Lung (tissue), 12 donors: ENCODE results near the gene RACGAP1. TPM values are rescaled to one million over a fixed set of nuclear protein-coding genes. Genes with fewer than 3 reads are reported as not detected.

Source experiments
- ATAC-seq: fragments of 200-7000 bp; cut with Tn5 transposase; one replicate; pipeline ENCODE4 v1.9.1; 2020; ENCODE audit warnings: moderate number of reproducible peaks; ENCODE audit not compliant: insufficient read depth, low FRiP score
- DNase-seq, 3 donors: peaks; one replicate each; pipeline ENCODE4 v3.0.0-alpha.2; 2013 to 2017
- H3K27ac ChIP-seq, 2 donors: one replicate each; pipeline ENCODE4 v1.5.1; 2013; ENCODE audit warnings: mild to moderate bottlenecking in 2 of 2, moderate library complexity in 2 of 2, control low read depth in 1 of 2, inconsistent platforms in 1 of 2, low read depth in 1 of 2, low read length in 1 of 2
- H3K27me3 ChIP-seq, 3 donors: one replicate each; pipeline ENCODE4 v1.5.1; 2013; ENCODE audit warnings: low read length in 2 of 3; ENCODE audit not compliant: control insufficient read depth in 3 of 3, insufficient read depth in 3 of 3
- H3K36me3 ChIP-seq, 4 donors: one replicate each; pipeline ENCODE4 v1.5.1; 2013; ENCODE audit warnings: low read length in 4 of 4, mild to moderate bottlenecking in 1 of 4, moderate library complexity in 1 of 4; ENCODE audit not compliant: control insufficient read depth in 4 of 4, insufficient read depth in 4 of 4
- H3K4me1 ChIP-seq, 5 donors: one replicate each; pipeline ENCODE4 v1.5.1; 2013; ENCODE audit warnings: low read length in 5 of 5, mild to moderate bottlenecking in 2 of 5, moderate library complexity in 1 of 5; ENCODE audit not compliant: control insufficient read depth in 5 of 5, insufficient read depth in 5 of 5
- H3K4me3 ChIP-seq: one replicate; pipeline ENCODE4 v1.5.1; 2013; ENCODE audit warnings: mild to moderate bottlenecking, control low read depth, moderate library complexity
- H3K9ac ChIP-seq, 2 donors: one replicate each; pipeline ENCODE4 v1.5.1; 2013; ENCODE audit warnings: low read length in 2 of 2, control low read depth in 1 of 2; ENCODE audit not compliant: insufficient read depth in 1 of 2
- H3K9me3 ChIP-seq, 4 donors: one replicate each; pipeline ENCODE4 v1.5.1; 2013; ENCODE audit warnings: low read length in 3 of 4, mild to moderate bottlenecking in 1 of 4, moderate library complexity in 1 of 4; ENCODE audit not compliant: control insufficient read depth in 4 of 4, insufficient read depth in 3 of 4
- CTCF ChIP-seq: IDR thresholded peaks from 2 replicates; pipeline ENCODE4 v1.5.1; 2012; ENCODE audit warnings: mild to moderate bottlenecking; ENCODE audit errors: control extremely low read depth, extremely low read depth
- WGBS, 2 donors: extraction: QIAGEN DNeasy Blood & Tissue Kit; methylation state at CpG; one replicate each; pipeline ENCODE4 v1.1.7; 2013; 5-methylcytosine and 5-hydroxymethylcytosine counted together
- polyA plus RNA-seq, 2 donors: library from polyadenylated mRNA; stranded (reverse); fragments of 200-250 nt; gene quantifications; one replicate each; pipeline ENCODE4 v1.2.1, GENCODE V29; 2013
- total RNA-seq, 2 donors: library from RNA; depleted of rRNA in 1 of 2; stranded (reverse); fragments of >200 nt in 1 of 2; gene quantifications; one replicate each; pipeline ENCODE4 v1.2.1, GENCODE V29; 2014 to 2021
- donor health status: control.
- donor health status: control.
- donor health status: Bipolar disorder and iron deficiency.
- donor health status: healthy.
- donor health status: DM: yes; HTN: yes; CAD: no.

Gene RACGAP1
- total and polyA plus RNA-seq, 4 donors: 3.8 to 26.8 (median 10.2) TPM

GRCh38 chr12:50055831-50056638 lies 30.7 kb upstream of the RACGAP1 start:
- Histone ChIP-seq H3K27ac (no peak overlapping the region), H3K9ac (no peak overlapping the region), H3K9me3 (no peaks in the 10 kb centered on the region), H3K36me3 (peaks cover 0 to 6% (median 1%) of the 10 kb centered on the region in 4 donors), H3K27me3 (peaks cover 0 to 12% (median 6%) of the 10 kb centered on the region in 3 donors), H3K4me3 (no peak overlapping the region), H3K4me1 (peaks cover 0 to 14% (median 5%) of the 10 kb centered on the region in 5 donors)
- ATAC-seq (peak; percentile 78), DNase-seq (peak; percentile 41 to 60 (median 53))
- peak; percentile 71 for TF ChIP-seq CTCF
- WGBS, 2 donors: 9 to 15% methylated on average over 17 of the region's 17 CpGs

- ATAC-seq: no peak
- TF ChIP-seq CTCF: no peak
- Histone ChIP-seq H3K4me1 (peaks cover 0 to 25% (median 7%) of the 10 kb centered on the region in 5 donors), H3K4me3 (no peak overlapping the region), H3K9ac (no peak overlapping the region), H3K9me3 (no peaks in the 10 kb centered on the region), H3K27ac (no peak overlapping the region), H3K27me3 (peaks cover 0 to 12% (median 6%) of the 10 kb centered on the region in 3 donors), H3K36me3 (no peaks in the 10 kb centered on the region)
- DNase-seq: peak in 1 of 3 donors; percentile 16
- 69 to 76% methylated on average over 1 of the region's 1 CpG for WGBS, 2 donors
Measured at GRCh38 chr12:50053583-50053982, 28.3 kb upstream of the RACGAP1 start.

- ATAC-seq (no peak), DNase-seq (no peak)
- Histone ChIP-seq H3K36me3 (no peaks in the 10 kb centered on the region), H3K27ac (no peak overlapping the region), H3K9me3 (no peaks in the 10 kb centered on the region), H3K4me1 (peaks cover 0 to 25% (median 7%) of the 10 kb centered on the region in 5 donors), H3K4me3 (no peak overlapping the region), H3K27me3 (peaks cover 0 to 12% (median 6%) of the 10 kb centered on the region in 3 donors), H3K9ac (no peak overlapping the region)
- 92 to 97% methylated on average over 7 of the region's 7 CpGs for WGBS, 2 donors
- no peak for TF ChIP-seq CTCF
Measured at GRCh38 chr12:50052964-50053363, 27.7 kb upstream of the RACGAP1 start.
